Occipital lobe (tissue), 2 donors: ENCODE data around the gene RHBDD1. TPM values are rescaled to one million over a fixed set of nuclear protein-coding genes. Genes with fewer than 3 reads are reported as not detected.
"Not testable (repeated sequence)": the region's sequence is repeated elsewhere in the genome, so short reads cannot be mapped to it uniquely, and the experiment has no call there.

Experiments used
- DNase-seq: peaks from one replicate; lab custom pipeline; 2025; lab: John Stamatoyannopoulos, UW
- total RNA-seq: library from RNA; depleted of rRNA; stranded (reverse); fragments of >200 nt; gene quantifications from one replicate; pipeline ENCODE4 v1.2.3, GENCODE V29; 2014

The RHBDD1 gene
- total RNA-seq, 1 donor from 2014 or later = 89.4 TPM

- DNase-seq = peak; percentile 70
Observed at GRCh38 chr2:226799976-226800940, 35.6 kb upstream of the RHBDD1 start.

GRCh38 chr2:226800941-226801784 lies 34.7 kb upstream of the RHBDD1 start:
- DNase-seq = peak; percentile 93

- no peak for DNase-seq
Observed at GRCh38 chr2:226802573-226802972, 33.3 kb upstream of the RHBDD1 start.

- no peak for DNase-seq
Observed at GRCh38 chr2:226803410-226803809, 32.4 kb upstream of the RHBDD1 start.

GRCh38 chr2:226813148-226813701 lies 22.6 kb upstream of the RHBDD1 start:
- DNase-seq = no peak

- no peak for DNase-seq
Observed at GRCh38 chr2:226818930-226819329, 16.9 kb upstream of the RHBDD1 start.

- DNase-seq = no peak
Observed at GRCh38 chr2:226825056-226825455, 10.8 kb upstream of the RHBDD1 start.

- DNase-seq = no peak
Observed at GRCh38 chr2:226828191-226828590, 7.7 kb upstream of the RHBDD1 start.

GRCh38 chr2:226829721-226830631 lies 5.9 kb upstream of the RHBDD1 start:
- no peak for DNase-seq

GRCh38 chr2:226831266-226831665 lies 4.6 kb upstream of the RHBDD1 start:
- no peak for DNase-seq

GRCh38 chr2:226832061-226832460 lies 3.8 kb upstream of the RHBDD1 start:
- no peak for DNase-seq

- DNase-seq = not testable (repeated sequence)
Observed at GRCh38 chr2:226834880-226835279, 974 bp upstream of the RHBDD1 start.

GRCh38 chr2:226835420-226835795 lies 446 bp upstream of the RHBDD1 start:
- DNase-seq = no peak

GRCh38 chr2:226836548-226836885 lies 663 bp downstream of the RHBDD1 start:
- DNase-seq = no peak

GRCh38 chr2:226837334-226837733 lies 1.5 kb downstream of the RHBDD1 start:
- DNase-seq = no peak

GRCh38 chr2:226837787-226838603 lies 2.1 kb downstream of the RHBDD1 start:
- no peak for DNase-seq

- no peak for DNase-seq
Observed at GRCh38 chr2:226838722-226839121, 2.9 kb downstream of the RHBDD1 start.

GRCh38 chr2:226839161-226839560 lies 3.3 kb downstream of the RHBDD1 start:
- DNase-seq = no peak

- no peak for DNase-seq
Observed at GRCh38 chr2:226839951-226840350, 4.1 kb downstream of the RHBDD1 start.

GRCh38 chr2:226843001-226843400 lies 7.1 kb downstream of the RHBDD1 start:
- DNase-seq = not testable (repeated sequence)
